Stimulated activated CD8-positive, alpha-beta memory T cell treated with anti-CD3 and anti-CD28 coated beads, Interleukin-4, amount 100 ng/mL, for 24 hours (primary cell): ENCODE results near the gene IGFALS.
"Not testable (repeated sequence)": the region's sequence is repeated elsewhere in the genome, so short reads cannot be mapped to it uniquely, and the experiment has no call there.

Experiments used
- DNase-seq: peaks from one replicate; pipeline ENCODE4 v3.0.0-alpha.2; 2020; ENCODE audit warnings: low read depth

The IGFALS gene

DNA sequence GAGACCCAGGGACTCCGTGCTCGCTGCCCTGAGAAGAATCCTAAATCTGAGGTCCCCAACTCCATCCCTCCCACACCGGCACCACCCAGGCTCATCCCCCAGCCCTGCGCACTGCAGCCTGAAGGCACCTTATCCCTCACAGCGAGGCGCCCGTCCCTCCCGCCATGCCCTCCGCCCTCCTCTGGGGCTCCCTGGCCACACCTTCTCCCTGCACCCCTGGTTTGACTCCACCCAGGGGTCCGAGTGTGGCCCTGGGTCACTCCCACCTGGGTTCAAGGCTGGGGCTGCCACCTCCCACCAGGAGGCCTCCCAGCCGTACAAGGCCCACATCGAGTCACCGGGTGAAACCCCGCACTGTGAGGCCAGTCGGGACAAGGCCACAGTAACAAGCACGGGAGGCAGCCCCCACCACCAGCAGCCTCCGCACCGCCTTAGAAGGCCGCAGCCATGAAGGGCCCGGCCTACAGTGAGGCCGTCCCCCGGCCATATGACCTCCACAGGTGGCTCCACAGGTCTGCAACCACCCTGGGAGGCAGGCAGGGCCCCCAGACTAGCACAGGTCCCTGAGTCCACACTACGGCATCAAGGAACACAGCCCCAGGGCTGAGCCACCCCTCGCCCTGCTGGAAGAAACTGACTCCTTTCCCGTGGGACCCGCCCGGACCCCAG, 24.8 kb upstream of the IGFALS start:
- DNase-seq: no peak

DNA sequence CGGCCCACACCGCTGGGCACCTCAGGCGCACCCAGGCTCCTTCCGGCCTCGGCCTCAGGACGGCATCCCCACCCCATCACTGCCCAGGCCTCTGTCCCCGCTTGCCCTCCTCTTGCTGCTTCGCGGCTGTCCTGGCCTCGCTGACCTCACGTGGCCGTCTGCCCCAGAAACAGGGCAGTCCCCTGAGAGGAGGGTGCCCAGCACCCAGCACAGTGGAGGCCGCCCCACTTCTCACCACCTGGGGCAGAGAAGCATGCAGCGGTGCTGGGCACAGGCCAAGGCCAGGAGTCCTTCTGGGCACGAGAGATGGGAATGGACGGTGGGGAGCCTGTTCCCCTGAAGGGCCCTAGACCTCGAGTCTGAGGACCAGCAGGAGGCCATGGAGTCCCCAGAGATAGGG, 24.2 kb upstream of the IGFALS start:
- no peak for DNase-seq

DNA sequence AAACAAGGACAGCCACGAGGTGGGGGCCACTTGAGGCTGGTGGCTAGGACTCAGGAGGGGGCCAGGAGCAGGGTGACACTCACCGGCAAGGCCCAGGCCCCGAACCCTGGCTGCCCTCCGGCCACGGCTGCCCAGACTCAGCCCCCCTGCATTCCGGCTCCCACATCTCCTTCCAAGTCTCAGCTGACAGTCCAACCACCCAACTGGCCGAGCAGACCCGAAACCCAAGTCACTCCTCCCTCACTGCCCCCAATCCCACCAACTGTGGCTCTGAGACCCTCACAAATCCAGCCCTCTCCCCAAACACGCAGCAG, 23.7 kb upstream of the IGFALS start:
- DNase-seq: no peak

DNA sequence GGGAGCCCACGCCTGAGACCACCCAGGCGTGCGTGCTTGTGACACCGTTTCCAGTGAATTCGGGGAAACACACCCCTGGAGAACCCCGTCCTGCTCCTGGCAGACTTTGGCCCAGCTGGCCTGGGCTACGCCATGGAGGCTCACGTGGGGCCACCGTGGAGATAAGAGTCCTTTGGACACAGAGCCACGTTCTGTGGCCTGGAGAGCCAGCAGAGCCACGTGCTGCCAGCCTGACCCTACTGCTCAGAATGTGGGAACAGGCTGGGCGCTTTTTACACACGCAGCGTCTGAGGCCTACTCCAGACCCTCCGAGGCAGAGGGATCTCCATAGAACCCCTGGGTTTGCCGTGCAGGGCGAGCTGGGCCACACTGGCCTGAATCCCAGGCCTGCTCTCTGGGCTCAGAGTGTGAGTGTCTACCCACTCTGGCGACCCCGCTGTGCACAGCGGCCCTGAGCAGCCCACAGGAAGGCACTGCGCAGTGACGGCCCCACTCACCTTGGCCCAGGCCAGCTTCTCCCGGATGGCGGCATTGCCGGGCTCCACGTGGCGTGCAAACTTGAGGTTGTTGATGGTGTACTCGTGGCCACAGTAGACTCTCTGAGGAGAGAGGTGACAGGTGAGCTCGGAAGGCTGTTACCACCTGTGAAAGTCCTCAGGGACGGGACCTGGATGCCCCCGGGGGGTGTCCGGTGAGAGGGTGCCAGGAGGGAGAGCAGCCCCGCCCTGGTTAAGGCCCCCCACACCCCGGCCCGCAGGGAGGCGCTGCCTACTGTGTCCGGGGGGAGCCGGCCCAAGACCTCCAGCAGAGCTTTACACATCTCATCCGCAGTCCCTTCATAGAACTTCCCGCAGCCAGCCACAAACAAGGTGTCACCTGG, 23.1 kb upstream of the IGFALS start:
- no peak for DNase-seq

DNA sequence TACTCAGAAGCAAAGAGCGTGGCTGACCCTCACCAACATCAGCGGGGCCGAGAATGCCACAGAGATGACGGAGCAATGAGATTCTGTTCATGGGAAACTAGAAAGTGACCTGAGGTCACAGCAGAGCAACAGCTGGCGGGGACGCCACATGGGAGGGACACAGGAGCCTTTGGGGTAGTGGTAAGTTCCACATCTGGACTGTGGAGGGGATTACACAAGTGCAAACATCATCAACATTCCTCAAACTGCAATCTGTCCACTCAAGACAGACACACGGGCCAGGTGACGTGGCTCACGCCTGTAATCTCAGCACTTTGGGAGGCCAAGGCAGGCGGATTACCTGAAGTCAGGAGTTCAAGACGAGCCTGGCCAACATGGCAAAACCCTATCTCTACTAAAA, 22.0 kb upstream of the IGFALS start:
- no peak for DNase-seq

DNA sequence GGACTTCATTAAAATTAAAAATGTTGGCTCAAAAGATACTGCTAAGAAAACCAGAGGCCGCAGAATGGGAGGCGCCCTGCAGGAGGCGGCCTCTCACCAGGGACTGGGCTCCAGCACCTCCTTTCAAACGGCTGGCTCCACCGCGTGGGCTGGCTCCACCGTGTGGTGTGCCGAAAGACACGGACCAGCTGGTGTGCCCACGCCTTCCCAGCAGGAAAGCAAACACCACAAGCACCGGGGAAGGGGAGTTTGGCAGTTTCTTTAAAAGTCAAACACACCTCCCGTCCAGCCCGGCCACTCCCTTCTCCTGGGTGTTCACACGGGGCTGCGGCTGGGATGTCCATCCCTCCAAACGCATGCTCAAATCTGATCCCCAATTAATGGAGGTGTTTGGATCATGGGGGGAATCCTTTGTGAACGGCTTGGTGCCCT, 19.2 kb upstream of the IGFALS start:
- peak; percentile 17 for DNase-seq

DNA sequence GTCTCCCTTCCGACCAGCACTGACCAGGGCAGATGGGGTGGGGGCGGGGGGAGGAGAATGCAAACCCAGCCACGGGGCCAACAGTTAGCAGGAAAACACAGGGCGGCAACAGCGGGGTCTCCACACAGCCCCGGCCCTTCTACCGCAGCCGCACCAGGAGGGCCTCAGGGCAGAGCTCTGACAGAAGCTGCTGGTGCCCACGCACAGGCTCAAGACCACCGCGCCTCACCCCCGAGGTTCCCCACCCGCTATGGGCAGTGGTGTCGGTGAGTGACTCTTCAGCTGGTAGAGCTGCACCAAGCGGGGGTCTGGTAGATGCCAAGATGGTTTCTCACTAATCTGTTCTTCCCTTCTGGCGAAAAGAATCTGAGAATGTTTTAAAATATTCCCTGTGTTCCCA, 17.0 kb upstream of the IGFALS start:
- DNase-seq: no peak

DNA sequence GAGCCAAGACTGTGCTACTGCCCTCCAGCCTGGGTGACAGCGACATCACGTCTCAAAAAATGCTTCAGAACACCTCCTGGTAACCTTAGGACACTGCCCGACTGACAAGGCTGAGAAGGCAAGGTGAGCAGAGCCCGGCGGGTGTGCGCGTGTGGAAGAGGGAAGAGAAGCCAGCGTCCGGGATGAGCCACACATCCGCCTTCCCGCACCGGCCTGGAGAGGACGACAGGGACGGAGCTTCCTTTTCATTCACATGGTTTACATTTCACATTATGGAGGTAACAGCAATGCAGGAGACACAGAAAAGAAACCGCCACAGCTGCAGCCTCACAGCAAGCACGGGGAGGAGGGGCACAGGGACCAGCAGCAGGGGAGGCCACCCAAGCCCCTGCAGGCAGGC, 16.6 kb upstream of the IGFALS start:
- no peak for DNase-seq

DNA sequence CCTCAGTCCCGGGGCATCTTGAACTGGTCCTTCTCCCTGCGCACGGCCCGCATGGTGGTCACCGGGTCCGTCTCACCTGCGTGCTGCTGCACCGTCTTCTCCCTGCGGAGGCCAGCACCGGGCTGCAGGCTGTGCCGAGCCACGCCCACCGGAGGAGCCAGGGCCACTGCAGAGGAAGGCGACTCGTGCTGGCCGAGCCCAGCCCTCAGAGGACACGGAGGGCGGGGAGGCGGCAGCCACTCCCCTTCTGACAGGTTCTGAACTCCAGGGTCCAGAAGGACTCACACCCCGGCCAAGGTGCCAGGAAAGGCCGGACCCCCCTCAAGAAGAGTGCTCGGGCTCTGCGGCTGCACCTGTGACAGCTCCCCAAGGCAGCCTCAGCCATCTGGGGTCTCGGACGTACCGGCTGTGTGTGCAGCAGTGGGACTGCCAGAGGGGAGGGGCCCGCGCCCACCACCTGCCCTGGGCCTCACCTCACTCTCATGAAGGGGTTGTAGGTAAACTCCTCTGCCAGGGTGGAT, 15.8 kb upstream of the IGFALS start:
- DNase-seq: no peak

DNA sequence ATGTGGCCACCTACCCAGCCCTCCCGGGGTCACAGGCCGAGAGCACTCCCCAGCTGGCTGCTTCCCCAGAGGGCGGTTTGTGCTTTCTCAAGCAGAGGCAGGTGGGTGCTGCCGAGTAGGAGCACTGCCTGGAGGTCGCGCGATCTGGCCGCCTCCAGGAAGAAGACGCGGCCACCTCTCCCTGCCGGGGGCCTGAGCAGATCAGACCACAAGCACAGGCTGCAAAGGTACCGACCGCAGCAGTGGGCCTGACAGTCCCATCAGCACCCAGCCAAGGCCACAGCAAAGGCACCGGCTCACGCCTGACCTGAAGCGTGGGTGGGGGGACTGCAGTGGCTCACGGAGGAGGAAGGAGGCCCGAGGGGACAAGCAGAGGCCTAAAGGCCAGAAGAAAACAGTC, 15.2 kb upstream of the IGFALS start:
- DNase-seq: no peak

DNA sequence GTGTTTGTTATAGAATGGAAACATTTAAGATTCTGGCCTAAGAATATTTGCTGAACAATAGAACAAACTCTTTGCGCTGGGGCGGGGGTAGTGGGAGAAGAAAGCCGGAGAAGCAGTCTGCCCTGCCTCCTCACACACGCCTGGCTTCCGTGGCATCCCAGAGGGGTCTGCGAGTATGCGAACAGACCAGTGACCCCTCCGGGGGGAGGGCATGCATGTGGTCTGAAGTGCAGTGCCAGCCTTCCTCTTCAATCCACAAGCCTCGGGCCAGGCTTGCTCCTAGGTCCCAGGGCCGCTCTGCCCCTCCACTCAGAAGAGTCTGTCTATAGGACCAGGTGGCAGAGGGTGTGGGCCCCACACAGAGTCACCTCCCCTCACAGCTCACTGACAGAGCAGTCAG, 14.1 kb upstream of the IGFALS start:
- no peak for DNase-seq

DNA sequence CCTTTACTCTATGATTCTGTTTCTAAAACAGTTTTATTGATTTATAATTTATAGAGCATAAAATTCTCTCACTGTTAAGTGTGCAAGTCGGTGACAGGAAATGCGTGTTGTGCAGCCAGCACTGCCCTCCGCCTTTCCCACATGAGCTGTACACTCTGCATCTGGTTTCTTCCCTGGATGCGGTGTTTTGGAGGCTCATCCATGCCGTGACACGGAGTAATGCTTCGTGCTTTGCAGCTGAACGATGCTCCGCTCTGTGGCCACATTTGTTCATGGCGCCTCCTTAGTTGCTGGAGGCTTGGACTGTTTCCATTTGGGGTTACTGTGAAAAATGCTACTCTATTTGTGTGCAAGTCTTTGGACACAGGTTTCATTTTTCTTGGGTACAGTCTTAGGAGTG, 7.2 kb upstream of the IGFALS start:
- DNase-seq: no peak

DNA sequence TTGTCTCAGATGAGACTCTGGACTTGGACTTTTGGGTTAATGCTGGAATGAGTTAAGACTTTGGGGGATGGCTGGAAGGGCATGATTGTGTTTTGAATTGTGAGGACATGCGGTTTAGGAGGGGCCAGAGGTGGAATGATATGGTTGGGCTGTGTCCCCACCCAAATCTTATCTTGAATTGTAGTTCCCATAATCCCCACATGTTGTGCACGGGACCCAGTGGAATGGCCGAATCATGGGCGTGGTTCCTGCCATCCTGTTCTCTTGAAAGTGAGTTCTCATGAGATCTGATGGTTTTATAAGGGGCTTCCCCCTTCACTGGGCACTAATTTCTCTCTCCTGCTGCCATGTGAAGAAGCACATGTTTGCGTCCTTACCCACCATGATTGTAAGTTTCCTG, 5.8 kb upstream of the IGFALS start:
- not testable (repeated sequence) for DNase-seq

DNA sequence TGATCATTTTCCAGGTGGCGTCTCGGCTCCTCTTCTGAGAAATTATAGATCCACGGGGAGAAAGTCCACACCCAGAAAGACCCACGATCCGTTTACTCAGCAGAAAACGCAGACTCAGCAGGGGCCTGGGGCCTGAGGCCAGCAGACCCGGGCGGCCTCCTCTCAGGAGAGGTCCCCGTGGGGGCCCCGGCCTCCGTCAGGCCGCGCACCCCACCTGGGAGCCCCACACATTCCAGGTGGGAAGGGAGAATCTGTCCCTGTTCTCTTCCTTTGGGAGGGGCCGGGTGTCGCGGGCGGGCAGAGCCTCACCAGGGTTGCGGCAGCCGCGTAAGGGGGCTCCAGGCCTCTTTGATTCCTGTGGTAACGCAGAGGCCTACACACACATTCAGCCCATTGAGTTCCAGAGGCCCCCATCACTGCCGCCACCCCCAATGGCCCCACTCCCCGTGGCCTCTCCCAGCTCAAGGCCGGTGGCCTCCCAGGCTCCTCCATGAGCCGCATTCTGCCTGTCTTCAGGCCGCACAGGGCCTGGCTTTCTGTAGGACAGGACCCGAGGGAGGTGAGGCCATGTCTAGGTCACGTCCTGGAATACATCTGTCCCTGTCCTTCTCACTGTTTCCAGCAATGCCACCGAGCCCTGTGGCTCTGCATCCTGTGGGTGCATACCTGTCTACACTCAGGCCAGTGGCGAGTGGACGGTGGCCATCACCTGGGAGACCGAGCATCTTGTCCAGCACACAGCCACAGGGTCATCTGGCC, 1.6 kb upstream of the IGFALS start:
- DNase-seq: no peak

DNA sequence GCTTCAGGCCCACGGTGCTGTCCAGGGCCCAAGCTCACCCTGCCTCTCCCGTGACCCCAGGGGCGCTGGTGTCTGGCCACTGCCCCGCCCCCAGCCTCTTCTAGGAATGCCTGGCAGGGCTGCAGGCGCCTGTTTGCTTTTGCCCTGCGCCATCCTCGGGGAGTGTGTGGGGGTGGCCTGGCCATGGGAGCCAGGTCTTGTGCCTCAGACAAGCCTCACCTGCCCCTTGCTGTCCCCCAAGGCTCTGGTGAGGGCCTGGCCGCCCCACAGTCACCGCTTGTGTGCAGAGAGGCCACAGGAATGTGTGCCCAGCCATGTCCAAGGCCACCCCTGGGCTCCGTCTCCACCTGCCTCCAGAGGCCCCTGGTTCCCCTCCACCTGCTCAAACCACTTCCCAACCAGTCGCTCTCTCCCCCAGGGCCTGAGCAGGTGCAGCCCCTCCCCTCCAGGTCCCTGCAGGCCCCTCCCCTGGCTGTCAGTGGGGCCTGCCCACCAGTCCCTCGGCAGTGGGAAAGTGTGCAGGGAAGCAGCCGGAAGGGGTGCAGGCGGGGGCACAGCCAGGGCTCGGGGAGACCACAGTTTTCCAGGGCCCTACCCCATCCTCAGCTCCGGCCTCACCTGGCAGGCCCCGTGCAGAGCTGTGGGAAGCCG, 841 bp upstream of the IGFALS start:
- no peak for DNase-seq

DNA sequence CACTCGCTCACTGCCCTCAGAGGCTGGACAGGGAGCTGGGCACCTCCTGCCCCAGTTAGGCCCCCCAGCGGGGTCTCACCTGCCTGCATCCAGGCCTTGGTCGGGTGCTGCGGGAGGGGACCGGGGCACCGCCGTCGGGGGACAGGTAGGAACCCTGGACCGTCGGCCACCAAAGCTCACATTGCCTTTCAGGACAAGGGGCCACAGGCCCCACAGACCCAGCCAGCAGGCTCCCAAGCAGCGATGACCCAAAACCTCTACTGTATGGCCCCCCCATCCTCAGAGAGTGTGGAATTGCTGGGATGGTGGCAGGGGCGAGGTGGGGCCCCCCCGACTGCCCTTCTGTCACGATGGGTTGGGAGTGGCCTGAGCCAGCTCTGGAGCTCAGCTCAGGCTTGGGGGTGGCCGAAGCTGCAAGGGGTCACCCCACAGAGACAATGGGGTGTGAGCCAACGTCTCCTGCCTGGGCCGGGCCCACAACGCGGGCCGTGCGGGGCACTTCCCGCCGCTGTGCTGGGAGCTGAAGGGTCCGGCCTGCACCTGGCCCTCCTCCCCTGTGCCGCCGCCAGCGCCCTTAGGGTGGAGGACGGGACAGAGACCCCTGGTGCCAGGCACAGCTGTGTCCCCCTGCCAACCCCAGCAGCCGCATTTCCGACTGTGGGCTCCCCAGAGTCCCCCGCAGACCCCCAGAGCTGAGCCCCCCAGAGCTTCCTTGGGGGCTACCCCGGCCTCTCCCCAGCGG, 498 bp downstream of the IGFALS start:
- DNase-seq: no peak

DNA sequence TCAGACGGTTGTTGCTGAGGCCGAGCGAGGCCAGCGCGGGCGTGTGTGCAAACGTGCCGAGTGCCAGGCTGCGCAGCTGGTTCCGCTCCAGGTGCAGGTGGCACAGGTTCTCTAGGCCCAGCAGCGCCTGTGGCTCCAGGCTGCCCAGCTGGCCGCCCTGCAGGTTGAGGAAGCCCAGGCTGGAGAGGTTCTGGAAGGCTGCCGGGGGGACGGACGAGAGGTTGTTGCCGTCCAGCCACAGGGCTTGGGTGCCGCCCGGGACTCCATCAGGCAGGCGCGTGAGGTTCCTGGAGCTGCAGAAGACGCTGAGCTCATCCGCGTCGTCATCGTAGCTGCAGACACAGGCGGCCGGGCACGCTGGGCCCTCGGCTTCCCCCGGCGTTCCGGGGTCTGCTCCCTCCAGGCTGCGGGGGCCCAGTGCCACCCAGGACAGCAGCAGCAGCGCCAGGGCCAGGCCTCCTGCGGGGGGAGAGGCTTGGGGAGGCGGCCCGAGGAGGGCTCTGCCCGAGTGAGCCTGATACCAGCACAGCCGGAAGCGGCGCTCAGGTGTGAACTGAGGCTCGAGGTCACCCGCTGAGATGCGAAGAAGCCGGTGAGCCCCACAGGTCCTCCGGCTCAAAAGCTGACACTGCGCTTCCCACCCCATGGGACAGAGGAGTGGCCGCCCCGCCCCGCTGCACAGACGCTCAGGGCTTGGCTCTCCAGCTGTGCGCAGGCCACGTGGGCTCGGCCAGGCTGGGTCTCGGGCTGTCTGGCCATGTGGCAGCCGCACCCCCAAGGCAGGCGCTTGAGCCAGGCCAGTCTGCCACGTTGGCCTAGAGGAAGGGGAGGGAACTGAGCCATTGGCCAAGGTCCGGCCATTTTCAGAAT, 1.3 kb downstream of the IGFALS start:
- DNase-seq: no peak

DNA sequence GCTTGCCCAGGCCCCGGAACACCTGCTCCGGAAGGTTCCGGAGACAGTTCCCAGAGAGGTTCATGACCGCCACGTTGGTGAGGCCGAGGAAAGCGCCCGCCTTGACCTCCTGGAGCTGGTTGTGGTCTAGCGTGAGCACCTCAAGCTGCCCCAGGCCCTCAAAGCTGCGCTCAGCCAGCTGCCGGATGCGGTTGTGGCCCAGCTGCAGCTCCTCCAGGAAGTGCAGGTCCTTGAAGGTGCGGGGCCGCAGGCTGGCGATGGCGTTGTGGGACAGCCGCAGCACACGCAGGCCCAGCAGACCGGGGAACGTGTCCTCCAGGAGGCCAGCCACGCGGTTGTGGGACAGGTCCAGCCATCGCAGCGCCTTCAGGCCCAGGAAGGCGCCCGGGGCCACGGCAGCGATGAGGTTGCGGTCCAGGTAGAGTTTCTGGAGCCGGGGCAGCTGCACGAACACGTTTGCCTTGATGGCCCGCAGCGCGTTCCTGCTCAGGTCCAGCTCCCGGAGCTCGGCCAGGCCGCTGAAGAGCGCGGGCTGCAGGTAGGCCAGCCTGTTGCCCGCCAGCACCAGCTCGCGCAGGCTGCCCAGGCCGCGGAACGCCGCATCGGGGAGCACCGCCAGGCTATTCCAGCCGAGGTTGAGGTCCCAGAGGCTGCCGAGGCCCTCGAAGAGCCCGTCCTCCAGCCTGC, 2.1 kb downstream of the IGFALS start:
- DNase-seq: no peak

DNA sequence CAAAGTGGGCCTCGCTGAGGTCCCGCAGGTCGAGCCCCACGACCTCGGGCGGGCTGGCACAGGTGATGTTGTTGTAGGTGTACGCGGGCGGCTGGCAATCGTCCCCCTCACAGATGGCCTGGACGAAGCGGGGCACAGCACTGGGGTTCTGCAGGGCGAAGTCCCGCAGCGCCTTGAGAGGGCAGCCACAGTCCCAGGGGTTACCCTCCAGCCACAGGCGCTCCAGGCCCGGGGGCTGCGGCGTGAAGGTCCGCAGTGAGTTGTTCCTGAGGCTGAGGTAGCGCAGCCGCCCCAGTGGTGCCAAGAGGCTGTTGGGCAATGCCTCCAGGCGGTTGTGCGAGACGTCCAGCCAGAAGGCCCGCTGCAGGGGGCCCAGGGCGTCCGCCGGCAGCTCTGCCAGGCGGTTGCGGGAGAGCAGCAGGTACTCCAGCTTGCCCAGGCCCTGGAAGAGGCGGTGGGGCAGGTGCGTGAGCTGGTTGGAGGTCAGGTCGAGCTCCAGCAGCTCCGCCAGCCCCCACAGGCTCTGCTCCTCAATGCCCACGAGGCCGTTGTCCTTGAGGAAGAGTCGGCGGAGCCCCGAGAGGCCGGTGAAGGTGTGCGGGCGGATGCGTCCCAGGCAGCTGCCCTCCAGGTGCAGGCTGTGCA, 2.8 kb downstream of the IGFALS start:
- no peak for DNase-seq

DNA sequence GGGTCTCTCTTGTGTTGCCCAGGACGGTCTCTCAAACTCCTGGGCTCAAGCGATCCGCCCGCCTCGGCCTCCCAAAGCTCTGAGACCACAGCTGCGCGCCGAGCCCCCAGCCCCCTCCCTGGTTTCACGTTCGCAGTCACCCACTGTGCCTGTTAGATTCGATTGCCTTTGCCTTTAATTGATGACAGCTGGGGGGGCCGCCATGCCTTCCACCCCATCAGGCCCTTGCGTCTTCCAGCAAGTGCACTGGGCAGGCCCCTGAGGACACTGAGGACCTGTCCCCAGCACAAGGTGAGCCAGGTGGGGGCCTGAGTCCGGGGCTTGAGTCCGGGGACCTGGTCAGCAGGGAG, 3.3 kb downstream of the IGFALS start:
- no peak for DNase-seq
